ENCODE results near the gene ZC3H6. TPM values are rescaled to one million over a fixed set of nuclear protein-coding genes. Genes with fewer than 3 reads are reported as not detected.

The ZC3H6 gene
- total RNA-seq, 4 donors from 2014 or later = 4.9 to 41.0 (median 12.8) TPM

GRCh38 chr2:112262876-112263275 is 12.5 kb upstream of the ZC3H6 start:
- Histone ChIP-seq H3K27ac (no peak overlapping the region), H3K9me3 (no peaks in the 10 kb centered on the region), H3K27me3 (no peaks in the 10 kb centered on the region), H3K4me1 (no peaks in the 10 kb centered on the region), H3K36me3 (no peaks in the 10 kb centered on the region), H3K4me3 (no peak overlapping the region)
- intact Hi-C loops (cut with DNase I; ENCODE audit: low total_unique reads) = loop anchor here (10.0 kb wide), 1 partner anchor 172 kb away; the partner anchor contains the start of gene RGPD8
- no peak for DNase-seq
- TF ChIP-seq CTCF (IDR thresholded peaks at IDR 0.05) (no peak), POLR2A (IDR thresholded peaks at IDR 0.05) (no peak)

GRCh38 chr2:112268547-112268946 is 6.8 kb upstream of the ZC3H6 start:
- Histone ChIP-seq H3K4me1 (no peaks in the 10 kb centered on the region), H3K4me3 (no peak overlapping the region), H3K9me3 (no peaks in the 10 kb centered on the region), H3K36me3 (no peaks in the 10 kb centered on the region), H3K27ac (no peak overlapping the region), H3K27me3 (no peaks in the 10 kb centered on the region)
- no peak for DNase-seq
- TF ChIP-seq POLR2A (IDR thresholded peaks at IDR 0.05) (no peak), CTCF (IDR thresholded peaks at IDR 0.05) (no peak)
- intact Hi-C loops (cut with DNase I; ENCODE audit: low total_unique reads) = loop anchor here (10.0 kb wide), 1 partner anchor 166 kb away; the partner anchor contains the start of gene RGPD8

GRCh38 chr2:112272669-112273068 is 2.7 kb upstream of the ZC3H6 start:
- no peaks in the 10 kb centered on the region for H3K36me3 ChIP-seq
- no peak for TF ChIP-seq POLR2A (IDR thresholded peaks at IDR 0.05)
- no peak for TF ChIP-seq CTCF (IDR thresholded peaks at IDR 0.05)
- H3K9me3 ChIP-seq = no peaks in the 10 kb centered on the region
- no peak overlapping the region for H3K4me3 ChIP-seq
- H3K27me3 ChIP-seq = no peaks in the 10 kb centered on the region
- H3K27ac ChIP-seq = no peak overlapping the region
- DNase-seq = no peak
- intact Hi-C loops (cut with DNase I; ENCODE audit: low total_unique reads) = no loop called here
- H3K4me1 ChIP-seq = peaks cover 0 to 10% of the 10 kb centered on the region in 2 donors

- intact Hi-C loops (cut with DNase I; ENCODE audit: low total_unique reads) = no loop called here
- no peaks in the 10 kb centered on the region for H3K27me3 ChIP-seq
- H3K4me1 ChIP-seq = peaks cover 0 to 13% of the 10 kb centered on the region in 2 donors
- H3K36me3 ChIP-seq = no peaks in the 10 kb centered on the region
- TF ChIP-seq CTCF (IDR thresholded peaks at IDR 0.05) = no peak
- TF ChIP-seq POLR2A (IDR thresholded peaks at IDR 0.05) = no peak
- no peaks in the 10 kb centered on the region for H3K9me3 ChIP-seq
- no peak overlapping the region for H3K4me3 ChIP-seq
- H3K27ac ChIP-seq = no peak overlapping the region
- DNase-seq = no peak
Measured at GRCh38 chr2:112273349-112273748, 2.0 kb upstream of the ZC3H6 start.

GRCh38 chr2:112275887-112276773 is 733 bp downstream of the ZC3H6 start:
- Histone ChIP-seq H3K9me3 (no peaks in the 10 kb centered on the region), H3K4me1 (peaks cover 0 to 13% of the 10 kb centered on the region in 2 donors), H3K27me3 (no peaks in the 10 kb centered on the region), H3K4me3 (peak overlapping the region; percentile 84 to 95), H3K36me3 (no peaks in the 10 kb centered on the region), H3K27ac (peak overlapping the region; percentile 100)
- intact Hi-C loops (cut with DNase I; ENCODE audit: low total_unique reads) = no loop called here
- TF ChIP-seq POLR2A (IDR thresholded peaks at IDR 0.05) (peak; percentile 74 to 85), CTCF (IDR thresholded peaks at IDR 0.05) (no peak)
- peak; percentile 90 to 91 for DNase-seq

All from uterus (tissue), 4 donors.